Stimulated activated naive CD8-positive, alpha-beta T cell treated with anti-CD3 and anti-CD28 coated beads, Interleukin-15, Interleukin-2, amounts not matched to agents 100 ng/mL and 50 ng/mL, for 24 hours (primary cell): ENCODE measurements around the gene SPATA4.
"Not testable (repeated sequence)": the region's sequence is repeated elsewhere in the genome, so short reads cannot be mapped to it uniquely, and the experiment has no call there.

ENCODE experiments used
- H3K27ac Mint-ChIP-seq: one replicate; pipeline ENCODE4 v1.8.0; 2021; ENCODE audit warnings: mild to moderate bottlenecking, mixed read lengths
- H3K27me3 Mint-ChIP-seq: one replicate; pipeline ENCODE4 v1.8.0; 2021; ENCODE audit warnings: mixed read lengths
- H3K36me3 Mint-ChIP-seq: one replicate; pipeline ENCODE4 v1.8.0; 2021; ENCODE audit warnings: low read depth, mixed read lengths
- H3K4me1 Mint-ChIP-seq: one replicate; pipeline ENCODE4 v1.8.0; 2021; ENCODE audit warnings: low read depth, mixed read lengths
- H3K4me3 Mint-ChIP-seq: one replicate; pipeline ENCODE4 v1.8.0; 2021; ENCODE audit warnings: mild to moderate bottlenecking, mixed read lengths
- H3K9me3 Mint-ChIP-seq: one replicate; pipeline ENCODE4 v1.8.0; 2021; ENCODE audit warnings: mixed read lengths

The SPATA4 gene

DNA sequence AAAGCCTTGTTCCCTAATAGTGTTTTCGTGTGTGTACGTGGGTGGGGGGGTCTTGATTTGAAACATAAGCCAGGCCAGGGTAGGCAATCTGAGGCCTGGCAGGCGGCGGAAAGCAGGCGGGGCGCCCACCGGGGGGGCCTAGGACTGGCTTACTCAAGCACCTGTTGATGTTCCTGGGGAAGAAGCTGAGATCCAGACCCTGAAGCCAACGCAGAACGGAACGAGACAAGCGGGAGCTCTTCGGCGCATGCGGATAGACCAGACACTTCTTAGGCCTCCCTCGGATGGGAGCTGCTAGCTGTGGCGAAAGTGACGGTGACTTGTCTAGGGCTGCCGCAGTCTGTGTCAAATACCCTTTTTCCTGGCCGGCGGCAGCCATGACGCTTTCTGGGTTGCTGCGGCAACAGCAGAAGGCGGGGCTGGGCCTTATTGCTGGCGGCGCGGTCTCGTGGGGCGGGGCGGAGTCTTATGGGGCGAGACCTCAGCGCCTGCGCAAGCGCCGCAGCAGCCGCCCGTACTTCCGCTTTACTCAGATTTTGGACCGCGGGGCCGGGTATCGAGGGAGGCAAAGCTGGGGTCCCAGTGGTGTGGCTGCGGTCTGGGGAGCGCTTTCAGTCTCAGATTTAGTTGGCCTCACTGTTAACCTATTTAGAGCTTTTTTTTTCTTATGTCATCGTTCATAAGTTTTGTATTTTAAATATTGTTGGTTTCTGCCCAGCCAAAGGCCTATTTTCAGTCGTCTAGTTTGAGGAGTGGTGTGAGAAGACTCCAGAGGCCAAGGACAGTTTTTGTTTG lies at the start of gene SPATA4:
Gene SPATA4, minus strand, starts transcription at position 402 of the 795 bp plus-strand sequence. Its CDS starts 23 bp downstream, at position 379.
- peaks cover 5% of the 10 kb centered on the region for H3K36me3 Mint-ChIP-seq
- H3K9me3 Mint-ChIP-seq, result no peaks in the 10 kb centered on the region
- H3K27ac Mint-ChIP-seq, result peak within 1 kb of the TSS; percentile 93
- H3K4me1 Mint-ChIP-seq, result peaks cover 43% of the 10 kb centered on the region
- peak within 1 kb of the TSS; percentile 75 for H3K4me3 Mint-ChIP-seq
- peaks cover 39% of the 10 kb centered on the region for H3K27me3 Mint-ChIP-seq

- Mint-ChIP-seq H3K4me1 (no peaks in the 10 kb centered on the region), H3K27ac (no peak overlapping the region)
Observed at GRCh38 chr4:176242764-176243347, 47.5 kb upstream of the SPATA4 start.

GRCh38 chr4:176241703-176242102 lies 46.3 kb upstream of the SPATA4 start:
- Mint-ChIP-seq H3K27me3 (peaks cover 2% of the 10 kb centered on the region), H3K9me3 (no peaks in the 10 kb centered on the region), H3K36me3 (no peaks in the 10 kb centered on the region), H3K4me1 (no peaks in the 10 kb centered on the region), H3K27ac (no peak overlapping the region), H3K4me3 (no peak overlapping the region)

More at GRCh38 chr4:176242764-176243347, 47.5 kb upstream of the SPATA4 start:
- Mint-ChIP-seq H3K36me3 (no peaks in the 10 kb centered on the region), H3K4me3 (no peak overlapping the region), H3K27me3 (peaks cover 8% of the 10 kb centered on the region), H3K9me3 (no peaks in the 10 kb centered on the region)

- Mint-ChIP-seq H3K4me3 (no peak overlapping the region), H3K27me3 (peaks cover 16% of the 10 kb centered on the region), H3K27ac (no peak overlapping the region), H3K9me3 (no peaks in the 10 kb centered on the region), H3K36me3 (no peaks in the 10 kb centered on the region), H3K4me1 (no peaks in the 10 kb centered on the region)
Observed at GRCh38 chr4:176238826-176239225, 43.4 kb upstream of the SPATA4 start.

DNA sequence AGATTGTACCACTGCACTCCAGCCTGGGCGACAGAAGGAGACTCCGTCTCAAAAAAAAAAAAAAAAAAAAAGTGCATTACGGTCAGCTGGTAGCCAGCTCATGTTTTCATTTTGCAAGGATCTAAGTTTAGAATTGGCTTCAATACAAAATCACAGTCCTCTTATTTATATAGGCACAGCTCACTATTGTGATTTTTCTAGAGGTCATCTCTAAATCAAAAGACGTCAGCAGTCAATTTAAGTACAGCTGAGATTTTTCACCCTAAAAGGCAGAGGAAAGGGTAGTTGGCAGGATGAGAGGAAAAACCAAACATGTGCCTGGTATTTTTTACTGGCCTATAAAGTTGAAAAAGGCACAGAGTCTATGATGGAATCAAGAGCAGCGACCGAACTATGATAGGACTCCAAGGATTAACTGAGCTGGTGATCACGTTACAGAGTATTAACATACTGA lies 42.8 kb upstream of the SPATA4 start:
- Mint-ChIP-seq H3K4me1 (no peaks in the 10 kb centered on the region), H3K4me3 (no peak overlapping the region), H3K36me3 (no peaks in the 10 kb centered on the region), H3K9me3 (no peaks in the 10 kb centered on the region), H3K27ac (no peak overlapping the region), H3K27me3 (peaks cover 16% of the 10 kb centered on the region)

DNA sequence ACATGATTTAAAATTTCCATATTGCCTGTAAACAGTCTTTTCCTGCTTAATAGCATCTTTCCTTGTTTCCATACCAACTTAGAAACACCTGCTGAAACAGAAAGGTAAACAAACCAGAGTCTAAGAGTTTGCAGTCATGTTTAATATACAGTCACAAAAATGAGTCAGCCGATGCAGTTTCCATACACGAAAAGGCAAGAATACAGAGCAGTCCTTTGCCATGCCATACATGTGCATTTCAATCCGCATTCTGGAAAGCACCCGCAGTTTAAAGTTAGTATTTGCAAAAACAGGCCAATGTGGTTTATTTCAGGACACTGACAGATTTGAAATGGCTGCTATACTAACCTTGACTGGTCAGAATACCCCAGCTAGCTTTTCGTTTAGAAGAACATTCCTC lies 41.6 kb upstream of the SPATA4 start:
- Mint-ChIP-seq H3K36me3 (no peaks in the 10 kb centered on the region), H3K27me3 (peaks cover 24% of the 10 kb centered on the region), H3K4me1 (no peaks in the 10 kb centered on the region), H3K27ac (no peak overlapping the region), H3K9me3 (no peaks in the 10 kb centered on the region), H3K4me3 (no peak overlapping the region)

DNA sequence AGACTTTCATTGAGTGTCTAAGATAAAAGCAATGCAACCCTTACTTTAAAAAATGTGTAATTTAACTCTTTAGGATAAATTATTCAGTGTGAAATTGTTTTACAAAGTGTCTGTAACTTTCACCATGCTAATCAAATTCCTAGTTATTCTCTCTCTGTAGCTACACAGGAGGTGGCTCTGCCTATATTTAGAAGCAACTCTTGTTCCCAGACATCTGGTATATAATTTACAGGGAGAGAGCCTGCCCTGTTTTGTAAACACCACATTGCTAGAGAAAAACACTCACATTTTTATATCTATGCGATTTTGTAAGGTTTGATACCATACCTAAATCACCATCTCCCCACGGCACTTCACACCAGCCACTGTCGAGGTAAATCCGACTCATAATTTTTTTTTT lies 35.5 kb upstream of the SPATA4 start:
- H3K4me1 Mint-ChIP-seq, result no peaks in the 10 kb centered on the region
- no peaks in the 10 kb centered on the region for H3K36me3 Mint-ChIP-seq
- H3K9me3 Mint-ChIP-seq, result no peaks in the 10 kb centered on the region
- H3K27me3 Mint-ChIP-seq, result peaks cover 29% of the 10 kb centered on the region
- H3K27ac Mint-ChIP-seq, result no peak overlapping the region
- no peak overlapping the region for H3K4me3 Mint-ChIP-seq

DNA sequence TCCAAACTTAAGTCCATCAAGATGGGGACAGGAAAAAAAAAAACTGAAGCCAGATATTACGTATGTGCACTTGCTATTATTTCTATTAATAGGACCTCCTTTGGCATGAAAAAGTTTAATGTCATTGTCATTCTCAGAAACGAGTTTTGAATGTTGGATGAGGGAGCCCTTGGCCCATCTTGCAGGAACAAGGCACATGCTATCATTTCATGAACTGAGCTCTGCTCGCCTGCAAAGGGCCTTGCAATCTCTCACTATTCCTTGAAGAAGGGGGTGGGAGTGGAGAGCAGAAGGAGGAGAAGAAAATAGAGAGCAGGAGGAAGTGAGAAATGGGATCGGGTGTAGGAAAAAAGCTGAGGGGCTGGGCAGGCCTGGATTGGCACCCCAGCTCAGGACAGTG lies 34.3 kb upstream of the SPATA4 start:
- Mint-ChIP-seq H3K36me3 (no peaks in the 10 kb centered on the region), H3K27ac (no peak overlapping the region), H3K4me3 (no peak overlapping the region), H3K4me1 (no peaks in the 10 kb centered on the region), H3K27me3 (peaks cover 26% of the 10 kb centered on the region), H3K9me3 (no peaks in the 10 kb centered on the region)

GRCh38 chr4:176226736-176227135 lies 31.4 kb upstream of the SPATA4 start:
- no peaks in the 10 kb centered on the region for H3K4me1 Mint-ChIP-seq
- H3K27me3 Mint-ChIP-seq, result peaks cover 14% of the 10 kb centered on the region
- no peak overlapping the region for H3K27ac Mint-ChIP-seq
- H3K4me3 Mint-ChIP-seq, result no peak overlapping the region
- no peaks in the 10 kb centered on the region for H3K9me3 Mint-ChIP-seq
- H3K36me3 Mint-ChIP-seq, result no peaks in the 10 kb centered on the region

GRCh38 chr4:176223561-176223960 lies 28.2 kb upstream of the SPATA4 start:
- H3K4me1 Mint-ChIP-seq, result no peaks in the 10 kb centered on the region

GRCh38 chr4:176222149-176222548 lies 26.8 kb upstream of the SPATA4 start:
- H3K36me3 Mint-ChIP-seq, result no peaks in the 10 kb centered on the region
- no peak overlapping the region for H3K27ac Mint-ChIP-seq
- no peak overlapping the region for H3K4me3 Mint-ChIP-seq
- H3K9me3 Mint-ChIP-seq, result no peaks in the 10 kb centered on the region
- peaks cover 5% of the 10 kb centered on the region for H3K27me3 Mint-ChIP-seq
- H3K4me1 Mint-ChIP-seq, result no peaks in the 10 kb centered on the region

More at GRCh38 chr4:176223561-176223960, 28.2 kb upstream of the SPATA4 start:
- no peaks in the 10 kb centered on the region for H3K9me3 Mint-ChIP-seq
- H3K27ac Mint-ChIP-seq, result no peak overlapping the region
- no peak overlapping the region for H3K4me3 Mint-ChIP-seq
- peaks cover 10% of the 10 kb centered on the region for H3K27me3 Mint-ChIP-seq
- H3K36me3 Mint-ChIP-seq, result no peaks in the 10 kb centered on the region

DNA sequence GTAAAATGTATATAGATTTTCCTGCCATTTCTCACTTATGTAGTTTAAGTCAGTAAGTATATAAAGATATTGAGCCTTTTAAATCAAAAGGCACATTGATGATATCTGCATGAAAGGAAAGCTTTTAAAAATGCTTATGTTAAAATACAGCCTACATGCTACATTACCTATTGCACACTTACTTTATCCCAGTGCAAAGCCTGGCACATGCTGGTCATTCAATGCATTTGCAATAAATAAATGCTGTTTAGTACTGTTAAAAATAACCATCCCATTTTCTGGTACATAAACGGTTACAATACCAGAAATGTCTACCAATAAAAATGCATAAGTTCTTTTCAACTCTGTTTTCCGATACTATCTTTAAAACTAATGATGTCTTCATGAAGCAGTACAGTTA lies 22.1 kb upstream of the SPATA4 start:
- no peaks in the 10 kb centered on the region for H3K9me3 Mint-ChIP-seq
- no peaks in the 10 kb centered on the region for H3K36me3 Mint-ChIP-seq
- H3K27ac Mint-ChIP-seq, result no peak overlapping the region
- no peaks in the 10 kb centered on the region for H3K4me1 Mint-ChIP-seq
- H3K4me3 Mint-ChIP-seq, result no peak overlapping the region
- H3K27me3 Mint-ChIP-seq, result peaks cover 6% of the 10 kb centered on the region

- H3K27ac Mint-ChIP-seq, H3K9me3 Mint-ChIP-seq, H3K36me3 Mint-ChIP-seq, H3K4me3 Mint-ChIP-seq, H3K4me1 Mint-ChIP-seq: not testable (repeated sequence)
- H3K27me3 Mint-ChIP-seq, result peaks cover 27% of the 10 kb centered on the region
Observed at GRCh38 chr4:176212351-176212750, 17.0 kb upstream of the SPATA4 start.

DNA sequence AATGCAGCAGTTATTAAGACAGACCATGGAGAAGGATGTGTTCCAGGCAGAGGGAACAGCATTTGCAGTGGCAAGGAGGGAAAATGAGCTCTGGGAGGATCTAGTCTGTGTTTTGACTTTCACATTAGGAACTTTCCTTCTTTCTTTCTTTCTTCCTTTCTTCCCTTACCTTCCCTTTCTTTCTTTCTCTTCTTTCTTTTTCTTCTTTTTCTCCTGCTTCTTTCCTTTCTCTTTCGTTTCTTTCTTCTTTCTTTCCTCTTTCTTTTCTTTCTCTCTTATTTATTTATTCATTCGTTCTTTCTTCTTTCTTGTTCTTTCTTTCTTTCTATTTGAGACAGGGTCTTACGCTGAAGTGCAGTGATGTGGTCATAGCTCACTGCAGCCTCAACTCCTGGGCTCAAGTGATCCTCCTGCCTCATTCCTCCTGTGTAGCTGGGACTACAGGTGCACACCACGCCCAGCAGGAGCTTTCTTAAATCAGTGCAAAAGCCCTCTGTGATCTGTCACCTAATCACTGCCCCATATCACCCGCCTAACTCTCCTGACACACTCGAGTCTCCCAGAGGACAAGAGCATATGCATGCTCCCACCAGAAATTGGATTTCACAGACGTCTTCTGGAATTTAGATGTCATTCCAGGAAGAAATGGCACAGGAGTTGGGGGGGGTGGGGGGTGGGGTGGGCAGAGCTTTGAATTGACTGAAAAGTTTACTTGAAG lies 15.4 kb upstream of the SPATA4 start:
- H3K9me3 Mint-ChIP-seq, result no peaks in the 10 kb centered on the region
- H3K36me3 Mint-ChIP-seq, result no peaks in the 10 kb centered on the region
- peaks cover 37% of the 10 kb centered on the region for H3K27me3 Mint-ChIP-seq
- no peaks in the 10 kb centered on the region for H3K4me1 Mint-ChIP-seq
- H3K4me3 Mint-ChIP-seq, result no peak overlapping the region
- H3K27ac Mint-ChIP-seq, result peak overlapping the region; percentile 10

DNA sequence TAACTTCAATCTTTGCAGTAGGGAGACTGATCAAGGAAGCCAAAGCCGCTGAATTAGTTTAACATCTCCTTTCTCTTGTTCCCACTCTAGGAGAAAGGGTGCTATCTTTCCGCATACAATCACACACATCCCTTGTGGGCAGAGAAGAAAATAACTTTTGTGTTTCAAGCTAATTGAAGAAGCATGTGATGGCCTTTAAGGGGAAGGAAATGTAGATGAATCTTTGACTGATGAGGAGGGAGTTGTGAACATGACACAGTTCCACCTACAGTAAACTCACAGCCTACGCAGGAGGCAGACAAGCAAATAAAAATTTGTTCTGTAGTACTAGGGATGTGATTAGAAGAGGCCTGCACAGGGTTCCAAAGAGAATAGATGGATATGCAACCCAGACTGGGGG lies 14.7 kb upstream of the SPATA4 start:
- no peak overlapping the region for H3K4me3 Mint-ChIP-seq
- peaks cover 43% of the 10 kb centered on the region for H3K27me3 Mint-ChIP-seq
- peak overlapping the region; percentile 10 for H3K27ac Mint-ChIP-seq
- H3K9me3 Mint-ChIP-seq, result no peaks in the 10 kb centered on the region
- no peaks in the 10 kb centered on the region for H3K36me3 Mint-ChIP-seq
- no peaks in the 10 kb centered on the region for H3K4me1 Mint-ChIP-seq
